H1 (cell line): ENCODE measurements around the gene PCDHB5. TPM values are rescaled to one million over a fixed set of nuclear protein-coding genes. Genes with fewer than 3 reads are reported as not detected.
"Not testable (repeated sequence)": the region's sequence is repeated elsewhere in the genome, so short reads cannot be mapped to it uniquely, and the experiment has no call there.

Experiments used
- CTCF ChIA-PET: fragments of 300-600 bp; sonication (Branson Sonifier 250); formaldehyde crosslinking; loops from one replicate; lab custom pipeline; 2021; ENCODE audit not compliant: partially characterized antibody; lab: Charles Lee
- POLR2A ChIA-PET: fragments of 300-600 bp; sonication (Branson Sonifier 250); formaldehyde crosslinking; loops from one replicate; lab custom pipeline; 2021; ENCODE audit warnings: inconsistent platforms; ENCODE audit not compliant: partially characterized antibody; lab: Charles Lee
- DNase-seq, 2 experiments: peaks; one replicate each; pipeline versions ENCODE4 v3.0.0 to v3.0.0-alpha.2; 2010 to 2022; ENCODE audit warnings: low spot score in 2 of 2, low read depth in 1 of 2, mixed read lengths in 1 of 2
- FAIRE-seq: peaks from 2 replicates; lab custom pipeline; 2011; peaks lifted over from hg19 to GRCh38; lab: Jason Lieb, UNC
- H2AFZ ChIP-seq: 2 replicates; pipeline ENCODE4 v1.8.1; 2012; ENCODE audit warnings: low read length, inconsistent platforms
- H2AK5ac ChIP-seq: 2 replicates; pipeline ENCODE4 v1.6.1; 2013; ENCODE audit warnings: low read depth, low read length
- H2BK120ac ChIP-seq: replicated peaks from 2 replicates; pipeline ENCODE3; 2013; ENCODE audit warnings: low read depth, low read length, inconsistent platforms
- H2BK12ac ChIP-seq: 2 replicates; pipeline ENCODE4 v1.6.1; 2013; ENCODE audit warnings: low read depth, low read length
- H2BK15ac ChIP-seq: 2 replicates; pipeline ENCODE4 v1.6.1; 2013; ENCODE audit warnings: low read length
- H2BK20ac ChIP-seq: 2 replicates; pipeline ENCODE4 v1.6.1; 2013; ENCODE audit warnings: low read length
- H2BK5ac ChIP-seq: 2 replicates; pipeline ENCODE4 v1.6.1; 2013; ENCODE audit warnings: low read depth, low read length
- H3K14ac ChIP-seq: 2 replicates; pipeline ENCODE4 v1.6.1; 2013; ENCODE audit warnings: inconsistent platforms; ENCODE audit not compliant: insufficient read length
- H3K18ac ChIP-seq: 2 replicates; pipeline ENCODE4 v1.6.1; 2013; ENCODE audit warnings: low read length; ENCODE audit errors: extremely low read depth
- H3K23ac ChIP-seq: 2 replicates; pipeline ENCODE4 v1.6.1; 2013; ENCODE audit warnings: inconsistent platforms; ENCODE audit not compliant: insufficient read length
- H3K23me2 ChIP-seq: 2 replicates; pipeline ENCODE4 v1.6.1; 2013; ENCODE audit warnings: low read depth, low read length
- H3K27ac ChIP-seq: 2 replicates; pipeline ENCODE4 v1.6.1; 2011; ENCODE audit warnings: low read depth, low read length, inconsistent platforms
- H3K27me3 ChIP-seq, 4 experiments: replicated peaks in 1 of 4; 1 replicate in 1 of 4; 2 replicates in 3 of 4; pipeline versions ENCODE4 v1.6.1 to v1.8.1; 2011 to 2013; ENCODE audit warnings: low read length in 3 of 4, mild to moderate bottlenecking in 3 of 4, inconsistent platforms in 2 of 4, mixed read lengths in 2 of 4, moderate library complexity in 1 of 4; ENCODE audit not compliant: control insufficient read depth in 3 of 4, insufficient read depth in 3 of 4; ENCODE audit errors: extremely low read depth in 1 of 4
- H3K36me3 ChIP-seq, 4 experiments: 2 replicates each; pipeline versions ENCODE4 v1.6.1 to v1.8.1; 2011 to 2013; ENCODE audit warnings: mild to moderate bottlenecking in 4 of 4, low read length in 3 of 4, moderate library complexity in 2 of 4, control low read depth in 1 of 4, inconsistent platforms in 1 of 4; ENCODE audit not compliant: insufficient read depth in 4 of 4, control insufficient read depth in 2 of 4
- H3K4ac ChIP-seq: replicated peaks from 2 replicates; pipeline ENCODE3; 2013; ENCODE audit warnings: low read length, low read depth, mixed read lengths, inconsistent platforms; ENCODE audit not compliant: insufficient read length
- H3K4me1 ChIP-seq, 4 experiments: replicated peaks in 1 of 4; 1 replicate in 1 of 4; 2 replicates in 3 of 4; pipeline versions ENCODE4 v1.6.1 to v1.8.1; 2011 to 2013; ENCODE audit warnings: low read length in 3 of 4, inconsistent platforms in 2 of 4, mixed read lengths in 1 of 4; ENCODE audit not compliant: insufficient read depth in 4 of 4, control insufficient read depth in 3 of 4
- H3K4me2 ChIP-seq, 2 experiments: 2 replicates each; pipeline versions ENCODE4 v1.6.1 to v1.8.1; 2011 to 2013; ENCODE audit warnings: low read depth in 2 of 2, low read length in 2 of 2, control low read depth in 1 of 2, inconsistent platforms in 1 of 2, mild to moderate bottlenecking in 1 of 2; ENCODE audit not compliant: insufficient read depth in 1 of 2
- H3K4me3 ChIP-seq, 4 experiments: fragments of 200-600, 300-600 bp in 1 of 4; sonication (generic), shearing (Covaris generic), sonication (Bioruptor Twin) in 1 of 4; 2 replicates each; pipeline versions ENCODE4 v1.5.1 to v1.8.1; 2011 to 2016; ENCODE audit warnings: low read length in 4 of 4, low read depth in 3 of 4, control low read depth in 2 of 4, inconsistent platforms in 2 of 4, mild to moderate bottlenecking in 2 of 4, mixed read lengths in 1 of 4, moderate library complexity in 1 of 4; ENCODE audit not compliant: insufficient read depth in 2 of 4; ENCODE audit errors: extremely low read depth in 1 of 4
- H3K56ac ChIP-seq: replicated peaks from 2 replicates; pipeline ENCODE3; 2013; ENCODE audit warnings: low read depth, mild to moderate bottlenecking, mixed read lengths, low read length, inconsistent platforms; ENCODE audit not compliant: insufficient read length
- H3K79me1 ChIP-seq: 2 replicates; pipeline ENCODE4 v1.6.1; 2013; ENCODE audit warnings: low read depth, low read length, control low read depth
- H3K79me2 ChIP-seq, 2 experiments: 2 replicates each; pipeline versions ENCODE4 v1.6.1 to v1.8.1; 2012 to 2013; ENCODE audit warnings: low read length in 2 of 2, mild to moderate bottlenecking in 2 of 2, inconsistent platforms in 1 of 2; ENCODE audit not compliant: insufficient read depth in 2 of 2, control insufficient read depth in 1 of 2
- H3K9ac ChIP-seq, 4 experiments: replicated peaks in 1 of 4; 1 replicate in 1 of 4; 2 replicates in 3 of 4; pipeline versions ENCODE4 v1.6.1 to v1.8.1; 2011 to 2013; ENCODE audit warnings: low read depth in 3 of 4, low read length in 3 of 4, control low read depth in 2 of 4, mild to moderate bottlenecking in 2 of 4, moderate library complexity in 2 of 4, inconsistent platforms in 1 of 4; ENCODE audit errors: extremely low read depth in 1 of 4
- H3K9me3 ChIP-seq, 2 experiments: 2 replicates each; pipeline versions ENCODE4 v1.6.1 to v1.8.1; 2012 to 2013; ENCODE audit warnings: mild to moderate bottlenecking in 2 of 2, moderate library complexity in 2 of 2, control low read depth in 1 of 2, inconsistent platforms in 1 of 2, low read depth in 1 of 2, low read length in 1 of 2, mixed read lengths in 1 of 2; ENCODE audit not compliant: insufficient read depth in 2 of 2
- H4K20me1 ChIP-seq, 2 experiments: replicated peaks in 1 of 2; 2 replicates each; pipeline versions ENCODE3 to v1.8.1; 2011 to 2013; ENCODE audit warnings: inconsistent platforms in 2 of 2, low read length in 2 of 2, mild to moderate bottlenecking in 1 of 2; ENCODE audit not compliant: insufficient read depth in 2 of 2, control insufficient read depth in 1 of 2
- H4K5ac ChIP-seq: 2 replicates; pipeline ENCODE4 v1.6.1; 2013; ENCODE audit warnings: low read length, low read depth, mixed read lengths, inconsistent platforms; ENCODE audit not compliant: insufficient read length
- H4K8ac ChIP-seq: 2 replicates; pipeline ENCODE4 v1.8.0; 2013; ENCODE audit warnings: mild to moderate bottlenecking, moderate library complexity, low read length, inconsistent platforms; ENCODE audit not compliant: insufficient read depth; ENCODE audit errors: extremely low read depth
- H4K91ac ChIP-seq: replicated peaks from 2 replicates; pipeline ENCODE3; 2013; ENCODE audit warnings: low read length, mixed read lengths, inconsistent platforms; ENCODE audit not compliant: insufficient read length
- WGBS, 2 experiments: shearing (Covaris generic) in 1 of 2; methylation state at CpG; one replicate each; pipeline versions ENCODE4 v1.1.6 to v1.1.7; 2013 to 2015; ENCODE audit warnings: low lambda C conversion rate in 2 of 2, mixed read lengths in 2 of 2, inconsistent platforms in 1 of 2, low coverage in 1 of 2, missing lambda C conversion rate in 1 of 2; ENCODE audit not compliant: insufficient replicate concordance in 2 of 2, insufficient coverage in 1 of 2, insufficient read length in 1 of 2; ENCODE audit errors: extremely low coverage in 1 of 2, missing lambda C conversion rate in 1 of 2; 5-methylcytosine and 5-hydroxymethylcytosine counted together
- polyA plus RNA-seq, 7 experiments: library from polyadenylated mRNA; depleted of rRNA in 3 of 7; stranded (reverse) in 5 of 7; unstranded in 2 of 7; fragments of >200 nt in 5 of 7; fragments of 200-250 nt in 2 of 7; gene quantifications; 1 replicate in 5 of 7; 2 replicates in 1 of 7; 4 replicates in 1 of 7; pipeline versions ENCODE4 v1.2.1 to v1.2.3, GENCODE V29; 2011 to 2013; ENCODE audit warnings: missing spikeins in 2 of 7, mixed read lengths in 2 of 7
- total RNA-seq: library from RNA; stranded (reverse); fragmentation: NEBNext Ultra II Directional; extraction: Animal tissue kit (Norgen Biotek cat#: 25700); gene quantifications from 2 replicates; pipeline ENCODE4 v1.2.1, GENCODE V29; 2021

The PCDHB5 gene
- total and polyA plus RNA-seq, 2 of the 8 experiments (the other 6 are each of a cell fraction or from before 2014, with no cell fraction given): 2.4 to 8.2 TPM

- DNase-seq, H3K18ac ChIP-seq, H3K79me1 ChIP-seq, H3K23me2 ChIP-seq, H3K23ac ChIP-seq, H2BK20ac ChIP-seq, H2BK12ac ChIP-seq, H4K5ac ChIP-seq, H3K4me1 ChIP-seq, POLR2A ChIA-PET, H4K8ac ChIP-seq, CTCF ChIA-PET, H3K27me3 ChIP-seq, H3K4me3 ChIP-seq, H3K9ac ChIP-seq, H2BK120ac ChIP-seq, H3K56ac ChIP-seq, H3K4ac ChIP-seq, H3K9me3 ChIP-seq, H3K27ac ChIP-seq, H3K4me2 ChIP-seq, H2AFZ ChIP-seq, H2BK15ac ChIP-seq, H2AK5ac ChIP-seq, H4K91ac ChIP-seq, H3K14ac ChIP-seq, H2BK5ac ChIP-seq, FAIRE-seq, H4K20me1 ChIP-seq: not testable (repeated sequence)
- 96% methylated on average over 21 of the region's 46 CpGs; no CpG with 5 or more reads in 1 of the 2 experiments for WGBS, 2 experiments
- H3K79me2 ChIP-seq: peaks cover 0 to 19% of the 10 kb centered on the region in 2 experiments; a peak in 3 of 4 replicates
- H3K36me3 ChIP-seq: peaks cover 0 to 14% (median under 1%) of the 10 kb centered on the region in 4 experiments; a peak in 3 of 8 replicates
These were observed 38.8 kb upstream of the PCDHB5 start for GRCh38 chr5:141096181-141096580.

GRCh38 chr5:141096586-141096985 lies 38.4 kb upstream of the PCDHB5 start:
- H3K18ac ChIP-seq, H3K9me3 ChIP-seq, DNase-seq, H2AK5ac ChIP-seq, H3K9ac ChIP-seq, H2BK15ac ChIP-seq, H3K23ac ChIP-seq, H4K8ac ChIP-seq, H3K4me2 ChIP-seq, H2BK12ac ChIP-seq, POLR2A ChIA-PET, H3K4me1 ChIP-seq, FAIRE-seq, H2BK120ac ChIP-seq, H3K23me2 ChIP-seq, H3K14ac ChIP-seq, H3K4me3 ChIP-seq, H2BK5ac ChIP-seq, H4K91ac ChIP-seq, H4K5ac ChIP-seq, H3K56ac ChIP-seq, H3K27ac ChIP-seq, H2AFZ ChIP-seq, CTCF ChIA-PET, H2BK20ac ChIP-seq, H3K4ac ChIP-seq, H3K27me3 ChIP-seq, H4K20me1 ChIP-seq, H3K79me1 ChIP-seq: not testable (repeated sequence)
- H3K36me3 ChIP-seq: peaks cover 0 to 16% (median 2%) of the 10 kb centered on the region in 4 experiments; a peak in 3 of 8 replicates
- 95% methylated on average over 19 of the region's 38 CpGs; no CpG with 5 or more reads in 1 of the 2 experiments for WGBS, 2 experiments
- peaks cover 0 to 19% of the 10 kb centered on the region in 2 experiments; a peak in 3 of 4 replicates for H3K79me2 ChIP-seq
